Omental fat pad (tissue), 4 donors: ENCODE data around the gene TMEM44. TPM values are rescaled to one million over a fixed set of nuclear protein-coding genes. Genes with fewer than 3 reads are reported as not detected.

Source experiments
- ATAC-seq: fragments of 150-250 bp; one replicate; pipeline ENCODE4 v1.9.1; 2016; ENCODE audit warnings: mild to moderate bottlenecking, moderate library complexity; ENCODE audit not compliant: low FRiP score
- DNase-seq: peaks from one replicate; pipeline ENCODE4 v3.0.0-alpha.2; 2019; ENCODE audit warnings: low spot score
- CTCF ChIP-seq, 3 donors: fragments of 450-650 bp; IDR thresholded peaks; one replicate each; pipeline ENCODE4 v1.5.1; 2016 to 2017; ENCODE audit warnings: antibody characterized with exemption in 3 of 3, mild to moderate bottlenecking in 3 of 3, moderate library complexity in 2 of 3
- total RNA-seq, 4 donors: library from RNA; depleted of rRNA; stranded (reverse); fragments of >200 nt; gene quantifications; one replicate each; pipeline ENCODE4 v1.1.0, GENCODE V29; 2016

The TMEM44 gene
- total RNA-seq, 4 donors from 2014 or later = 3.3 to 26.8 (median 7.5) TPM

GRCh38 chr3:194569252-194569651 lies 64.0 kb downstream of the TMEM44 start:
- no peak for TF ChIP-seq CTCF (IDR thresholded peaks at IDR 0.05)
- ATAC-seq (no peak), DNase-seq (no peak)

- no peak for TF ChIP-seq CTCF (IDR thresholded peaks at IDR 0.05)
- DNase-seq (no peak), ATAC-seq (no peak)
Measured at GRCh38 chr3:194565597-194566190, 67.5 kb downstream of the TMEM44 start.

GRCh38 chr3:194562986-194563385 lies 70.2 kb downstream of the TMEM44 start:
- no peak for TF ChIP-seq CTCF (IDR thresholded peaks at IDR 0.05)
- DNase-seq (no peak), ATAC-seq (no peak)

GRCh38 chr3:194561306-194561974 lies 71.8 kb downstream of the TMEM44 start:
- ATAC-seq (peak; percentile 67), DNase-seq (no peak)
- TF ChIP-seq CTCF (IDR thresholded peaks at IDR 0.05) = no peak

- ATAC-seq = no peak
- no peak for DNase-seq
- no peak for TF ChIP-seq CTCF (IDR thresholded peaks at IDR 0.05)
Measured at GRCh38 chr3:194560047-194560446, 73.2 kb downstream of the TMEM44 start.

GRCh38 chr3:194559530-194559929 lies 73.7 kb downstream of the TMEM44 start:
- DNase-seq (no peak), ATAC-seq (no peak)
- no peak for TF ChIP-seq CTCF (IDR thresholded peaks at IDR 0.05)
